GM12878 (cell line): ENCODE results near the gene RB1. TPM values are rescaled to one million over a fixed set of nuclear protein-coding genes. Genes with fewer than 3 reads are reported as not detected.

Experiments used
- ATAC-seq: fragments of 200-7000 bp; cut with Tn5 transposase; 3 replicates; pipeline ENCODE4 v1.9.1; 2020; ENCODE audit warnings: mild to moderate bottlenecking, moderate library complexity
- BruUV-seq: library from RNA; stranded (reverse); fragments of 400-500 nt; replicated peaks from 2 replicates; lab custom pipeline; 2021; lab: Mats Ljungman, UMichigan
- CTCF ChIA-PET: fragments of 300-600 bp; sonication (Branson Sonifier 250); formaldehyde crosslinking; extraction: SDS; loops from one replicate; lab custom pipeline; 2021; ENCODE audit warnings: inconsistent platforms; lab: Yijun Ruan, JAX
- POLR2A ChIA-PET: fragments of 350-600 bp; formaldehyde crosslinking; extraction: SDS; loops from one replicate; lab custom pipeline; 2021; ENCODE audit warnings: inconsistent platforms; lab: Charles Lee
- RAD21 ChIA-PET: fragments of 300-600 bp; sonication (Branson Sonifier 250); formaldehyde crosslinking; loops from one replicate; lab custom pipeline; 2023; ENCODE audit warnings: antibody characterized with exemption; ENCODE audit not compliant: unreplicated experiment; lab: Charles Lee
- SMC1A ChIA-PET: fragments of 300-600 bp; sonication (Branson Sonifier 250); formaldehyde crosslinking; loops from one replicate; lab custom pipeline; 2023; ENCODE audit not compliant: unreplicated experiment, uncharacterized antibody; lab: Charles Lee
- DNase-seq: peaks from one replicate; pipeline ENCODE4 v3.0.0-alpha.2; 2011; ENCODE audit warnings: low read depth, low spot score
- FAIRE-seq: peaks from 3 replicates; lab custom pipeline; 2011; peaks lifted over from hg19 to GRCh38; lab: Jason Lieb, UNC
- H2AFZ ChIP-seq: 2 replicates; pipeline ENCODE4 v1.6.0; 2011; ENCODE audit warnings: low read depth, low read length, control low read depth; ENCODE audit not compliant: control insufficient read depth
- H3K27ac ChIP-seq: 2 replicates; pipeline ENCODE4 v1.5.1; 2011; ENCODE audit warnings: control low read depth; ENCODE audit not compliant: control insufficient read depth, insufficient read depth
- H3K27me3 ChIP-seq, 2 experiments: replicated peaks in 1 of 2; 2 replicates each; pipeline versions ENCODE4 v1.6.0 to v1.6.1; 2011; ENCODE audit warnings: low read length in 1 of 2; ENCODE audit not compliant: control insufficient read depth in 2 of 2, insufficient read depth in 2 of 2
- H3K36me3 ChIP-seq, 2 experiments: 2 replicates each; pipeline ENCODE4 v1.5.1; 2011; ENCODE audit warnings: low read length in 1 of 2; ENCODE audit not compliant: control insufficient read depth in 2 of 2, insufficient read depth in 2 of 2
- H3K4me1 ChIP-seq: 2 replicates; pipeline ENCODE4 v1.6.1; 2011; ENCODE audit warnings: mild to moderate bottlenecking, low read length, moderate library complexity, mixed read lengths; ENCODE audit not compliant: control insufficient read depth, insufficient read depth
- H3K4me2 ChIP-seq: 2 replicates; pipeline ENCODE4 v1.6.0; 2011; ENCODE audit warnings: control low read depth; ENCODE audit not compliant: control insufficient read depth, insufficient read depth
- H3K4me3 ChIP-seq: fragments of 200-600 bp; sonication (generic); 2 replicates; pipeline ENCODE4 v1.5.1; 2016
- H3K79me2 ChIP-seq: 2 replicates; pipeline ENCODE4 v1.6.0; 2011; ENCODE audit warnings: low read length; ENCODE audit not compliant: control insufficient read depth, insufficient read depth
- H3K9ac ChIP-seq: 2 replicates; pipeline ENCODE4 v1.8.0; 2011; ENCODE audit warnings: low read length, control low read depth, mixed read lengths; ENCODE audit not compliant: control insufficient read depth, insufficient read depth
- H3K9me3 ChIP-seq: replicated peaks from 3 replicates; pipeline ENCODE4 v1.5.1; 2011; ENCODE audit warnings: mild to moderate bottlenecking, low read length; ENCODE audit not compliant: control insufficient read depth, insufficient read depth
- H4K20me1 ChIP-seq: 2 replicates; pipeline ENCODE4 v1.6.0; 2011; ENCODE audit not compliant: control insufficient read depth, insufficient read depth
- CHD2 ChIP-seq: IDR thresholded peaks from 2 replicates; pipeline ENCODE4 v1.6.1; 2011; ENCODE audit warnings: low read depth, low read length, improper control_type of control experiment, borderline replicate concordance
- ETV6 ChIP-seq, 2 experiments: fragments of 450-650 bp in 1 of 2; IDR thresholded peaks in 1 of 2; conservative IDR thresholded peaks in 1 of 2; 2 replicates each; pipeline ENCODE4 v1.6.1; 2014; ENCODE audit warnings: antibody characterized with exemption in 1 of 2, borderline replicate concordance in 1 of 2, low read depth in 1 of 2, mild to moderate bottlenecking in 1 of 2, moderate library complexity in 1 of 2
- HDAC6 ChIP-seq: fragments of 200-600 bp; sonication (generic); IDR thresholded peaks from one replicate; pipeline ENCODE4 v1.8.0; 2017; ENCODE audit warnings: antibody characterized with exemption; ENCODE audit not compliant: unreplicated experiment
- MEF2B ChIP-seq: fragments of 450-650 bp; IDR thresholded peaks from 2 replicates; pipeline ENCODE4 v1.6.1; 2018; ENCODE audit warnings: mild to moderate bottlenecking, moderate library complexity; ENCODE audit not compliant: partially characterized antibody, poor library complexity, severe bottlenecking
- MYC ChIP-seq: IDR thresholded peaks from 2 replicates; pipeline ENCODE4 v1.6.1; 2011; ENCODE audit warnings: mild to moderate bottlenecking, low read length, moderate library complexity, inconsistent platforms; ENCODE audit not compliant: insufficient read depth, insufficient replicate concordance, insufficient read length, severe bottlenecking
- NBN ChIP-seq: fragments of 450-650 bp; IDR thresholded peaks from 2 replicates; pipeline ENCODE4 v1.6.1; 2016
- ZNF592 ChIP-seq: fragments of 450-650 bp; IDR thresholded peaks from 2 replicates; pipeline ENCODE4 v1.6.1; 2017; ENCODE audit warnings: mild to moderate bottlenecking, moderate library complexity
- WGBS: methylation state at CpG from one replicate; pipeline ENCODE4 v1.1.6; 2016; ENCODE audit warnings: low lambda C conversion rate; ENCODE audit not compliant: insufficient replicate concordance, insufficient coverage; ENCODE audit errors: missing lambda C conversion rate; 5-methylcytosine and 5-hydroxymethylcytosine counted together
- in situ Hi-C: fragments of 300-500 bp; cut with MboI; formaldehyde crosslinking; loops from 9 replicates; pipeline ENCODE4 v1.14.3; 2018; ENCODE audit warnings: mixed read lengths
- intact Hi-C: fragments of 100-400 bp; cut with micrococcal nuclease; formaldehyde crosslinking; loops from one replicate; pipeline ENCODE4 v1.14.2; 2022; ENCODE audit not compliant: unreplicated experiment
- polyA plus RNA-seq, 11 experiments: library from polyadenylated mRNA; depleted of rRNA in 4 of 11; unstranded in 6 of 11; stranded (reverse) in 5 of 11; fragments of >200 nt; fragmentation: Nextera tagmentation in 4 of 11; fragmentation: Illumina TruSeq in 1 of 11; extraction: Ambion mirVana in 4 of 11; extraction: Trizol in 1 of 11; gene quantifications; 1 replicate in 1 of 11; 2 replicates in 10 of 11; pipeline versions ENCODE4 v1.2.1 to v1.2.3, GENCODE V29; 2011 to 2016; ENCODE audit warnings: inconsistent platforms in 2 of 11, missing spikeins in 2 of 11, low read depth in 1 of 11
- total RNA-seq, 4 experiments: library from RNA; depleted of rRNA in 3 of 4; stranded (reverse); fragments of >200 nt in 3 of 4; fragmentation: Illumina TruSeq in 1 of 4; extraction: Trizol in 1 of 4; gene quantifications; 2 replicates each; pipeline versions ENCODE4 v1.2.1 to v1.2.3, GENCODE V29; 2013 to 2021
- TF ChIP-seq, protein P1 (sequence below): IDR thresholded peaks from 2 replicates; pipeline ENCODE4 v1.6.1; 2012; ENCODE audit warnings: low read length, inconsistent platforms
- TF ChIP-seq, protein P2 (sequence below): fragments of 450-650 bp; IDR thresholded peaks from 2 replicates; pipeline ENCODE4 v1.6.1; 2017; ENCODE audit warnings: mild to moderate bottlenecking, moderate library complexity

Gene RB1
- total and polyA plus RNA-seq, 10 of the 15 experiments (the other 5 are each of a cell fraction or from before 2014, with no cell fraction given): 2.8 to 45.0 (median 8.3) TPM

DNA sequence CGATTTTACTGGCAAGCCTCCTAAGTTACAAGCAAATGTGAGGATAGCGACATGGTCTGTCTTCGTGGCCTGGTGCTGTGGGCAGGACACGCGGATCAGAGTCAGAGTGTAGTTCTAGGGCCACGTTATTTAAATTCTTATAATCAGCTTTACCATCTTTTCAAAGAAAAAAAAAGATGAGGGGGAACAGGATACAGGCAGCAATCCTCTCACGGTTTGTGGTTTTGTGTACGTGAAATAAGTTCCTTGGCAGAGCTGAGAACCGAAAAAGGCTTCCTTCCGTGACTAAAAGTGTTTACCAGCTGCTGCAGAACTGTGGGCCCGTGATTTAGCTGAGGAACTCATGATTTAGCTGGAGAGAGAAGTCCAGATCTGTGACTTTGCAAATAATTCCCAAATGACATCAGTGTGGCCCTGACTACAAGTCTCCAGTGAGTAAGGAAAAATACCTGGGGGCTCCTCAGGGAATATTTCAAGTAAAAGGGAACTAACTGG, 202.1 kb downstream of the RB1 start:
- under 1% methylated on average over 11 of the region's 11 CpGs for WGBS
- ChIA-PET CTCF (interaction anchor here (1.1 to 1.2 kb wide), 3 partner anchors 8 to 56 kb away, joined by 3 to 4 read pairs (median 3); no protein-coding TSS in a partner anchor), RAD21 (interaction anchor here (0.8 to 1.4 kb wide), 3 partner anchors 26 to 75 kb away, joined by 3 to 4 read pairs (median 3); no protein-coding TSS in a partner anchor), SMC1A (interaction anchor here (0.6 to 3.8 kb wide), 11 partner anchors 11 to 172 kb away, joined by 3 to 26 read pairs (median 6); no protein-coding TSS in a partner anchor), POLR2A (interaction anchor here (1.0 kb wide), 1 partner anchor 27 kb away, joined by 3 read pairs; no protein-coding TSS in a partner anchor)
- intact Hi-C loops: loop anchor here (1.0 to 2.0 kb wide), 2 partner anchors 25 to 74 kb away; no protein-coding TSS in a partner anchor
- peak overlapping the region; percentile 36 for H3K4me3 ChIP-seq
- in situ Hi-C loops: no loop called here
- BruUV-seq: no TSS peak
- H4K20me1 ChIP-seq: no peaks in the 10 kb centered on the region
- ATAC-seq: peak; percentile 91
- no peaks in the 10 kb centered on the region; the same call in 1 of the 2 replicates for H3K79me2 ChIP-seq
- H3K4me2 ChIP-seq: peak overlapping the region; percentile 72
- no peaks in the 10 kb centered on the region for H3K27me3 ChIP-seq
- peaks cover 0 to 7% of the 10 kb centered on the region in 2 experiments; a peak in 1 of 4 replicates for H3K36me3 ChIP-seq
- H3K27ac ChIP-seq: peak overlapping the region; percentile 85
- peak; percentile 92 for FAIRE-seq
- H3K9ac ChIP-seq: peak overlapping the region; percentile 55; the same call in 1 of the 2 replicates
- H3K4me1 ChIP-seq: peaks cover 61% of the 10 kb centered on the region
- H3K9me3 ChIP-seq: no peaks in the 10 kb centered on the region; the same call in none of the 3 replicates
- peak overlapping the region; percentile 2; the same call in 1 of the 2 replicates for H2AFZ ChIP-seq
- peak; percentile 93 for DNase-seq
- TF ChIP-seq NBN (0 out of 2 replicates have a peak, but pooled peaks have one; percentile 31), ETV6 (conservative IDR thresholded peaks at IDR 0.05 in 1 of 2, IDR thresholded peaks at IDR 0.05 in 1 of 2; ENCODE audit: borderline replicate concordance in 1 of 2, low read depth in 1 of 2) (peak in 1 of 2 experiments; percentile 86; a peak in 2 of 4 replicates), CHD2 (peak; percentile 60; the same call in 1 of the 2 replicates), ZNF592 (0 out of 2 replicates have a peak, but pooled peaks have one; percentile 17), HDAC6 (no peak), MYC (no peak), MEF2B (peak; percentile 59)
- TF ChIP-seq, protein P1, sequence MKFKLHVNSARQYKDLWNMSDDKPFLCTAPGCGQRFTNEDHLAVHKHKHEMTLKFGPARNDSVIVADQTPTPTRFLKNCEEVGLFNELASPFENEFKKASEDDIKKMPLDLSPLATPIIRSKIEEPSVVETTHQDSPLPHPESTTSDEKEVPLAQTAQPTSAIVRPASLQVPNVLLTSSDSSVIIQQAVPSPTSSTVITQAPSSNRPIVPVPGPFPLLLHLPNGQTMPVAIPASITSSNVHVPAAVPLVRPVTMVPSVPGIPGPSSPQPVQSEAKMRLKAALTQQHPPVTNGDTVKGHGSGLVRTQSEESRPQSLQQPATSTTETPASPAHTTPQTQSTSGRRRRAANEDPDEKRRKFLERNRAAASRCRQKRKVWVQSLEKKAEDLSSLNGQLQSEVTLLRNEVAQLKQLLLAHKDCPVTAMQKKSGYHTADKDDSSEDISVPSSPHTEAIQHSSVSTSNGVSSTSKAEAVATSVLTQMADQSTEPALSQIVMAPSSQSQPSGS: peak; percentile 77
- TF ChIP-seq, protein P2, sequence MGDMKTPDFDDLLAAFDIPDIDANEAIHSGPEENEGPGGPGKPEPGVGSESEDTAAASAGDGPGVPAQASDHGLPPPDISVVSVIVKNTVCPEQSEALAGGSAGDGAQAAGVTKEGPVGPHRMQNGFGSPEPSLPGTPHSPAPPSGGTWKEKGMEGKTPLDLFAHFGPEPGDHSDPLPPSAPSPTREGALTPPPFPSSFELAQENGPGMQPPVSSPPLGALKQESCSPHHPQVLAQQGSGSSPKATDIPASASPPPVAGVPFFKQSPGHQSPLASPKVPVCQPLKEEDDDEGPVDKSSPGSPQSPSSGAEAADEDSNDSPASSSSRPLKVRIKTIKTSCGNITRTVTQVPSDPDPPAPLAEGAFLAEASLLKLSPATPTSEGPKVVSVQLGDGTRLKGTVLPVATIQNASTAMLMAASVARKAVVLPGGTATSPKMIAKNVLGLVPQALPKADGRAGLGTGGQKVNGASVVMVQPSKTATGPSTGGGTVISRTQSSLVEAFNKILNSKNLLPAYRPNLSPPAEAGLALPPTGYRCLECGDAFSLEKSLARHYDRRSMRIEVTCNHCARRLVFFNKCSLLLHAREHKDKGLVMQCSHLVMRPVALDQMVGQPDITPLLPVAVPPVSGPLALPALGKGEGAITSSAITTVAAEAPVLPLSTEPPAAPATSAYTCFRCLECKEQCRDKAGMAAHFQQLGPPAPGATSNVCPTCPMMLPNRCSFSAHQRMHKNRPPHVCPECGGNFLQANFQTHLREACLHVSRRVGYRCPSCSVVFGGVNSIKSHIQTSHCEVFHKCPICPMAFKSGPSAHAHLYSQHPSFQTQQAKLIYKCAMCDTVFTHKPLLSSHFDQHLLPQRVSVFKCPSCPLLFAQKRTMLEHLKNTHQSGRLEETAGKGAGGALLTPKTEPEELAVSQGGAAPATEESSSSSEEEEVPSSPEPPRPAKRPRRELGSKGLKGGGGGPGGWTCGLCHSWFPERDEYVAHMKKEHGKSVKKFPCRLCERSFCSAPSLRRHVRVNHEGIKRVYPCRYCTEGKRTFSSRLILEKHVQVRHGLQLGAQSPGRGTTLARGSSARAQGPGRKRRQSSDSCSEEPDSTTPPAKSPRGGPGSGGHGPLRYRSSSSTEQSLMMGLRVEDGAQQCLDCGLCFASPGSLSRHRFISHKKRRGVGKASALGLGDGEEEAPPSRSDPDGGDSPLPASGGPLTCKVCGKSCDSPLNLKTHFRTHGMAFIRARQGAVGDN: peak; percentile 94
